A549 (cell line): ENCODE measurements around the gene NIM1K. TPM values are rescaled to one million over a fixed set of nuclear protein-coding genes. Genes with fewer than 3 reads are reported as not detected.
"Not testable (repeated sequence)": the region's sequence is repeated elsewhere in the genome, so short reads cannot be mapped to it uniquely, and the experiment has no call there.

Experiments used
- ATAC-seq, 2 experiments: fragments of 200-7000 bp in 1 of 2; fragments of >200 bp in 1 of 2; cut with Nextera tagmentation in 1 of 2; cut with Tn5 transposase in 1 of 2; 3 replicates each; pipeline versions ENCODE4 v1.8.0 to v1.9.1; 2018 to 2020; ENCODE audit warnings: mild to moderate bottlenecking in 1 of 2, moderate library complexity in 1 of 2
- CTCF ChIA-PET: fragments of 300-600 bp; sonication (Branson Sonifier 250); formaldehyde crosslinking; extraction: SDS; loops from one replicate; lab custom pipeline; 2021; ENCODE audit warnings: antibody characterized with exemption, inconsistent platforms; lab: Yijun Ruan, JAX
- POLR2A ChIA-PET: fragments of 350-600 bp; formaldehyde crosslinking; extraction: SDS; loops from one replicate; lab custom pipeline; 2021; ENCODE audit warnings: antibody characterized with exemption, inconsistent platforms; lab: Yijun Ruan, JAX
- DNase-seq, 2 experiments: peaks; one replicate each; pipeline versions ENCODE4 v3.0.0 to v3.0.0-alpha.2; 2011 to 2016; ENCODE audit warnings: low read depth in 1 of 2, low spot score in 1 of 2
- FAIRE-seq: peaks from 2 replicates; lab custom pipeline; 2011; peaks lifted over from hg19 to GRCh38; lab: Jason Lieb, UNC
- H3K27ac ChIP-seq, 2 experiments: fragments of >200 bp; sonication (Bioruptor Twin); formaldehyde crosslinking; 3 replicates each; pipeline ENCODE4 v1.5.1; 2016 to 2017
- H3K4me1 ChIP-seq: fragments of >200 bp; sonication (Bioruptor Twin); formaldehyde crosslinking; 3 replicates; pipeline ENCODE4 v1.6.1; 2016
- H3K4me2 ChIP-seq: fragments of >200 bp; sonication (Bioruptor Twin); formaldehyde crosslinking; 3 replicates; pipeline ENCODE4 v1.6.1; 2016
- H3K4me3 ChIP-seq: fragments of >200 bp; sonication (Bioruptor Twin); formaldehyde crosslinking; 3 replicates; pipeline ENCODE4 v1.5.1; 2016
- H3K9me3 ChIP-seq: fragments of >200 bp; sonication (Bioruptor Twin); formaldehyde crosslinking; 3 replicates; pipeline ENCODE4 v1.6.1; 2016
- BHLHE40 ChIP-seq: IDR thresholded peaks from 2 replicates; pipeline ENCODE4 v1.6.1; 2012; ENCODE audit warnings: low read depth, low read length, inconsistent platforms
- CTCF ChIP-seq: fragments of >200 bp; sonication (Bioruptor Twin); formaldehyde crosslinking; IDR thresholded peaks from 3 replicates; pipeline ENCODE4 v1.5.1; 2016
- E2F6 ChIP-seq: IDR thresholded peaks from 2 replicates; pipeline ENCODE4 v1.6.1; 2012; ENCODE audit warnings: low read depth, borderline replicate concordance
- EHMT2 ChIP-seq: fragments of 200-600 bp; sonication (generic); IDR thresholded peaks from 2 replicates; pipeline ENCODE4 v1.6.1; 2016; ENCODE audit warnings: antibody characterized with exemption, low read depth, mild to moderate bottlenecking, moderate library complexity
- EP300 ChIP-seq, 2 experiments: fragments of >200 bp; sonication (Bioruptor Twin); formaldehyde crosslinking; IDR thresholded peaks; 2 replicates in 1 of 2; 3 replicates in 1 of 2; pipeline ENCODE4 v1.6.1; 2016 to 2017
- HOXB13 ChIP-seq: fragments of 250-450 bp; sonication (Bioruptor Pico); IDR thresholded peaks from 2 replicates; pipeline ENCODE4 v1.5.0; 2020; ENCODE audit warnings: low read depth, mild to moderate bottlenecking, moderate library complexity
- MAX ChIP-seq: IDR thresholded peaks from 2 replicates; pipeline ENCODE4 v1.6.1; 2012
- NR3C1 ChIP-seq: fragments of >200 bp; sonication (Bioruptor Twin); formaldehyde crosslinking; IDR thresholded peaks from 3 replicates; pipeline ENCODE4 v1.6.1; 2017
- RAD21 ChIP-seq, 2 experiments: fragments of >200 bp in 1 of 2; sonication (Bioruptor Twin) in 1 of 2; formaldehyde crosslinking in 1 of 2; IDR thresholded peaks in 1 of 2; conservative IDR thresholded peaks in 1 of 2; 2 replicates in 1 of 2; 3 replicates in 1 of 2; pipeline ENCODE4 v1.6.1; 2012 to 2018; ENCODE audit warnings: inconsistent platforms in 1 of 2
- RARB ChIP-seq: fragments of 250-450 bp; sonication (Bioruptor Pico); IDR thresholded peaks from 2 replicates; pipeline ENCODE4 v1.8.0; 2021; ENCODE audit warnings: mild to moderate bottlenecking, moderate library complexity
- SMC3 ChIP-seq: fragments of >200 bp; sonication (Bioruptor Twin); formaldehyde crosslinking; IDR thresholded peaks from 3 replicates; pipeline ENCODE4 v1.6.1; 2018; ENCODE audit warnings: inconsistent platforms
- USF2 ChIP-seq: fragments of 450-650 bp; IDR thresholded peaks from 2 replicates; pipeline ENCODE4 v1.6.1; 2014; ENCODE audit warnings: antibody characterized with exemption
- ZC3H11A ChIP-seq: fragments of 450-650 bp; IDR thresholded peaks from 2 replicates; pipeline ENCODE4 v1.6.1; 2014; ENCODE audit warnings: antibody characterized with exemption, mild to moderate bottlenecking
- ZNF302 ChIP-seq: fragments of 250-450 bp; sonication (Bioruptor Pico); IDR thresholded peaks from 2 replicates; pipeline ENCODE4 v1.9.0; 2021; ENCODE audit warnings: inconsistent platforms, mild to moderate bottlenecking, moderate library complexity
- WGBS: methylation state at CpG from one replicate; pipeline ENCODE4 v1.1.6; 2017; ENCODE audit errors: missing lambda C conversion rate; 5-methylcytosine and 5-hydroxymethylcytosine counted together
- polyA plus RNA-seq, 4 experiments: library from polyadenylated mRNA; depleted of rRNA in 3 of 4; stranded (reverse); fragments of >200 nt; fragmentation: RNase III in 1 of 4; extraction: RNeasy Plus Mini Kit Qiagen cat#74134 plus additional on column Dnase treatment in 1 of 4; gene quantifications; 2 replicates in 3 of 4; 3 replicates in 1 of 4; pipeline ENCODE4 v1.2.3, GENCODE V29; 2011 to 2017

Gene NIM1K
- polyA plus RNA-seq, 2 of the 4 experiments (the other 2 are of a cell fraction) = 0.06 to 0.23 TPM

GRCh38 chr5:43305948-43306565 is 114.0 kb downstream of the NIM1K start:
- ChIA-PET CTCF (interaction anchor here (0.7 to 5.1 kb wide), 16 partner anchors 10 to 401 kb away, joined by 3 to 34 read pairs (median 4); no protein-coding TSS in a partner anchor), POLR2A (interaction anchor here (0.6 kb wide), 1 partner anchor 185 kb away, joined by 4 read pairs; no protein-coding TSS in a partner anchor)
- DNase-seq (peak; percentile 35 to 74), ATAC-seq (peak; percentile 73 to 89), FAIRE-seq (no peak)
- 8% methylated on average over 1 of the region's 1 CpG for WGBS
- Histone ChIP-seq H3K4me3 (no peak overlapping the region), H3K4me1 (peaks cover 38% of the 10 kb centered on the region), H3K27ac (no peak overlapping the region), H3K4me2 (no peak overlapping the region), H3K9me3 (no peaks in the 10 kb centered on the region)
- TF ChIP-seq SMC3 (peak; percentile 75), CTCF (peak; percentile 70), NR3C1 (no peak), RAD21 (conservative IDR thresholded peaks at IDR 0.05 in 1 of 2, IDR thresholded peaks at IDR 0.05 in 1 of 2) (peak; percentile 49 to 57; a peak in 4 of 5 replicates)

GRCh38 chr5:43306954-43307353 is 114.9 kb downstream of the NIM1K start:
- DNase-seq, H3K4me3 ChIP-seq, H3K4me2 ChIP-seq, H3K27ac ChIP-seq, POLR2A ChIA-PET, H3K9me3 ChIP-seq, FAIRE-seq: not testable (repeated sequence)
- peaks cover 44% of the 10 kb centered on the region for H3K4me1 ChIP-seq
- WGBS = 87% methylated on average over 5 of the region's 5 CpGs
- CTCF ChIA-PET = interaction anchor here (1.2 to 5.1 kb wide), 8 partner anchors 12 to 402 kb away, joined by 3 to 34 read pairs (median 6); no protein-coding TSS in a partner anchor
- 0 out of 6 replicates have a peak, but pooled peaks of 1 of the 2 experiments have one; percentile 8 for ATAC-seq

GRCh38 chr5:43309122-43309521 is 117.1 kb downstream of the NIM1K start:
- no peak for ATAC-seq
- WGBS = 89% methylated on average over 3 of the region's 3 CpGs
- Histone ChIP-seq H3K4me3 (no peak overlapping the region), H3K9me3 (no peaks in the 10 kb centered on the region), H3K4me2 (no peak overlapping the region; the same call in 2 of the 3 replicates), H3K4me1 (peaks cover 52% of the 10 kb centered on the region), H3K27ac (no peak overlapping the region)
- POLR2A ChIA-PET = no interaction called here
- FAIRE-seq = no peak
- TF ChIP-seq RARB (CRISPR knock-in tag) (no peak), CTCF (no peak), MAX (no peak), E2F6 (no peak), USF2 (no peak), ZNF302 (CRISPR knock-in tag) (no peak), BHLHE40 (no peak), HOXB13 (no peak), EHMT2 (no peak), EP300 (IDR thresholded peaks at IDR 0.05) (no peak), ZC3H11A (no peak)
- DNase-seq = no peak
- CTCF ChIA-PET = interaction anchor here (1.8 kb wide), 1 partner anchor 80 kb away, joined by 5 read pairs; no protein-coding TSS in a partner anchor
